Lower leg skin (tissue), 3 donors: ENCODE measurements around the gene FBN1.

Experiments
- CTCF ChIP-seq, 3 donors: fragments of 450-650 bp; IDR thresholded peaks; one replicate each; pipeline ENCODE4 v1.5.1; 2016; ENCODE audit warnings: antibody characterized with exemption in 3 of 3, mild to moderate bottlenecking in 3 of 3, moderate library complexity in 2 of 3
- POLR2A ChIP-seq, 2 donors: fragments of 450-650 bp; IDR thresholded peaks; one replicate each; pipeline ENCODE4 v1.6.1; 2016 to 2017; ENCODE audit warnings: antibody characterized with exemption in 2 of 2, mild to moderate bottlenecking in 1 of 2, moderate library complexity in 1 of 2

GRCh38 chr15:48674876-48675275 lies 29.4 kb upstream of the FBN1 start:
- no peak for TF ChIP-seq POLR2A (IDR thresholded peaks at IDR 0.05)
- TF ChIP-seq CTCF (IDR thresholded peaks at IDR 0.05): no peak
